KG1 (cell line): ENCODE measurements around the gene NAV1.

ENCODE experiments used
- DNase-seq: peaks from one replicate; lab custom pipeline; 2025; lab: John Stamatoyannopoulos, UW

Gene NAV1

DNA sequence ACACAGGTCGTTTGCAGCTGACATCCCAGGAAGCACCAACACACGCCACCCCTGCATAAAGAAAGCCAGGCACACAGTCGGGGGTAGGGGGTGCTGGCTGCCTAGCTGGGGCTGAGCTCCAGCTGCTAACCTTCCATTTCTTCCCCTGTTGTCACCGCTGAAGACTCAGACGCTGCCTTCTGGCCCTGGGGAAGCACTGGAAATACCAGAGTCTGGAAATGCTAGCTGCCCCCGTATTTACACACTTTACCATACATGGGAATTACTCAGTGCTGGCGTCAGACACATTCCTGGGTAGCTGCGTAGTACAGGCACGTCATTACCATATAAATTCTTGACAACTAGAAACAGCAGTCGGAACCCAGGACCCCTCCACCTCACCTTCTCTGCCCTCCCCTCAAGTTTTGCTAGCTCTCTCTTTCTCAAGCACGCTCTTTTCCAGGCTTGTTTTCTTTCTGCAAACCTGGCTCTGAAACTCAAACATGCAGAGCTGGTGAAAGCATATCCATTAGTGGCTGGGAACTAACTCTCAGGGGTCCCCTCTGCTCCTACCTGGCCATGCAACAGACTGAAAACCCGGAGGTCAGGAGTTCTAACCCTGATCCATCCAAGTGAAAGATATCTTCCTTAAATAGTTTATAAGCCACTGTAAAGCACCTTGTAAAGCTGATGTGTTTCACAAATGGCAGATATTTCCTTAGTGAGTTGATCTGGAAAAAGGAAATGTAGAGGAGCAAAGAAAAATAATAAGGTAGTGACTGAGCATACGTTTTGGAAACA lies 35.3 kb upstream of the NAV1 start:
- DNase-seq, result no peak

DNA sequence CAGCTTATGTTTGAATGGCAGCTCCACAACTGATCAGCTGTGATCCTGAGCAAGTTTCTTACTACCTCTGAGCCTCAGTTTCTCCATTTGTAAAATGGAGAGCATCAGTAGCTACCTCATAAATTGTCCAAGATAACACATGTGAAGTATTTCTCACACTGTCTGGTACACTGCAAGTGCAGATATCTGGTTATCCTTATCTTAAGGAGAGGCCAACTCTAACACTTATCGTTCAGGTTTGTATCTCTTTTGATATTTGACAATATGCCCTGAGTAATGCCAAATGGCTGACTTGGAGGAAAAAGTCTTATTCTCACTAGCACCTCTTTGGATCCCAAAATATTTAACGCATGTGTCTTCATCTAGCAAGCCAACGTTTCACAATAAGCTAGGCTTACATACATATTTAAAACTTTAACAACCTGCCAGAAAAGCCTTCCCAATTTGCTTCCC lies 34.7 kb upstream of the NAV1 start:
- DNase-seq, result no peak

- DNase-seq, result no peak
Observed at GRCh38 chr1:201504799-201505502, 34.0 kb upstream of the NAV1 start.

GRCh38 chr1:201505503-201505890 lies 33.4 kb upstream of the NAV1 start:
- DNase-seq, result no peak

DNA sequence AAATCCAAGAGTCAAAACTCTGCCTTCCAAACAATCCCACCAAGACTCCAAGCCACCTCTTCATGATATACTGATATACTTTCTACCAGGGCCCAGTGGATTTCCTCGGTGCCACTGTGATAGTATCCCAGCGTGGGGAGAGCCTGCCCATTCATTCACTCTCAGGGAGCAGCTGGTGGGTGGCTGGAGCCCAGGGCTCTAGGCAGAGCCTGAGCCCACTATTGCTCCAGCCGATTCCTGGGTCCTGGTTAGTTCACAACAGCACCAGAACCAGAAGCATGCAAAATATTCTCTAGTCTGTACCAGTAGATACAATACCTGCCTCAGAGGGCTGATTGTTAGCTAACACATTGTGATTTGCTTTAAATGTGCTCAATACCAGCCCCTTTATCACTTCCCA lies 32.8 kb upstream of the NAV1 start:
- DNase-seq, result no peak

GRCh38 chr1:201506557-201507359 lies 32.2 kb upstream of the NAV1 start, which contains the start of gene CSRP1:
Gene CSRP1, minus strand, starts transcription at chr1:201507123. Its CDS starts 10,820 bp downstream, at chr1:201496303.
- DNase-seq, result peak; percentile 42

- no peak for DNase-seq
Observed at GRCh38 chr1:201507360-201507675, 31.6 kb upstream of the NAV1 start.

GRCh38 chr1:201508809-201509208 lies 30.1 kb upstream of the NAV1 start:
- DNase-seq, result no peak

GRCh38 chr1:201509601-201510374 lies 29.1 kb upstream of the NAV1 start:
- no peak for DNase-seq

DNA sequence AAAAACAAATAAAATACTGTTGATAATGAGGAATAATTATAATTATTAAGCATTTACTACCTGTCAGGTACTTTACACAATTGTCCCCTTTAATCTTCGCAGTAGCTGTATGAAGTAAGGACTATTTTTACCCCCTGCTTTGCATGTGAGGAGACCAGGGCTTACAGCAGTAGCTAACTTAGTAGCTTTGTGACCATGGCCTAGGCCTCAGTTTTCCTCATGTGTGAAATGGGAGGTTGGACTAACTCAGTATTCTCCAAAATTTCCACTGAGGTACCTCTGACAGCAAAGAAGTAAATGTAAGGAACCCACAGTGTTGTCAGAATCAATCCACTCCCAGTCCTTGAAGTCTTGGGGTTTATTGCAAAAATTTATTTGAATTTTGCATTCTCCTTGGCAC lies 28.2 kb upstream of the NAV1 start:
- DNase-seq, result no peak

DNA sequence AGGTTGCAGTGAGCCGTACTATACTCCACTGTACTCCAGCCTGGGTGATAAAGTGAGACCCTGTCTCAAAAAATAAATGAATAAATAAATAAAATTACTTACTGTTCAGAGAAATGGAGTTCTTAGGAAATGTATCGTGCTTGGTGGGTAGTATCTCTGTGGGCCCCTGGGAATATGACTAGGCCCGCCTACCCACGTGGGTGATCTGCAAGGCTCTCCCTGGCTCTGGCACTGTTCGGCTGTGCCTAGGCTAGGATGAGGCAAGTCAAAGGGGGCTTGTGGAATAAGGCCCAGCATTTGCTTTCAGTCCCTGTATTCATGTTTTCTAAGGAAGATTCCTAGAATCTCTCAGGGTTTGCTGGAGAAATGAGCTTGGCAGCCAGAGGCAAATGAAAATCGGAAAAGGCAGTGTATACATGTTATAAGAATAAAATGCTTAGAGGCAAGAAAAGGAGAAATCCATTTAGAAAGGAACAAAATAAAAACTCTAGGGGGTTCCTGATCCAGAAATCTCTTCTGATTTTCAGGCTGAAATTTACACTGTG lies 27.5 kb upstream of the NAV1 start:
- no peak for DNase-seq

DNA sequence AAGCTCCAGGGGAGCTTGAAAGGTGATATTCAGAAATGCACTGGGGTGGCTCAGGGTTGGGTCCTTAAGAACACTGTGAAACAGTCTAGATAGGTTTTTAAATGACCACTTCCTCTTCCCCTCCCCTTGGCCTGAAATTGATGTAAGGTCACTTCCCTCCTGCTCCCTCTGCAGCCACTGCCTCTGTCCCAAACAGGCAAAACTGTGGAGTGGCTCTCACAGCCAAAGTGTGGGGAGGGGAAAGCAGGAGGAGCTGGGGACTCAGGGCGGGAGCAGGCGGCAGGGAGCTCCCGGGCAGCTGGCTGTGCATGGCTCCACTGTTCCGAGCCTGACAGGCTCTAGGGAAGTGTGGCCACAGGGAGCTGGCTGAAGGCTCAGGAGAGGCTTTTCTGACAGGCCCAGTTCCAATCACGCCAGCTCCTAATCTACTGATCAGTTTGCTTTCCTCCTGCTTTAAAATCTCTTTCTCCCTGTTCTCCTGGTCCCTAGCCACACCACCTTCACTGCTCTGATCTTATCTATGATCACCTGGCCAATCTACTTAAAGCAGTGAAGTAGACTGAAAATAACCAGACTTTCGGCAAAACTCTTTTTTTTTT lies 26.9 kb upstream of the NAV1 start:
- no peak for DNase-seq

- no peak for DNase-seq
Observed at GRCh38 chr1:201513498-201514243, 25.3 kb upstream of the NAV1 start.

DNA sequence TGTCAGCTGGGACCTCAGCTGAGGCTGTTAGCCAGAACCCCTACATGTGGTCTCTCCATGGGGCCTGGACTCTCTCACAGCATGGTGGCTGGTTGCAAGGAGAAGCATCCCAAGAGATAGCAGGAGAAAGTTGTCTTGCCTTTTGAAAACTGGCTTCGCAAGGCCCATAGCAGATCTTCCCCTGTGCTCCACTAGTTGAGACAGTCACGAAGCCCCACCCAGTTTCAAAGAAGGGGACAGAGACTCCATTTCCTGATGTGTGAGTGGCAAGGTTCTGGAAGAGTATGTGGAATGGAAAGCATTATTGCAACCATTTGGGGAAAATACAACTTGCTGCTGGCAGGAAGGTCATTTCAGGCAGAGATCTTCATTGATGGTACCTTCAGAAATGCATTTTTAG lies 24.5 kb upstream of the NAV1 start:
- no peak for DNase-seq

GRCh38 chr1:201515062-201515750 lies 23.7 kb upstream of the NAV1 start:
- DNase-seq, result no peak

DNA sequence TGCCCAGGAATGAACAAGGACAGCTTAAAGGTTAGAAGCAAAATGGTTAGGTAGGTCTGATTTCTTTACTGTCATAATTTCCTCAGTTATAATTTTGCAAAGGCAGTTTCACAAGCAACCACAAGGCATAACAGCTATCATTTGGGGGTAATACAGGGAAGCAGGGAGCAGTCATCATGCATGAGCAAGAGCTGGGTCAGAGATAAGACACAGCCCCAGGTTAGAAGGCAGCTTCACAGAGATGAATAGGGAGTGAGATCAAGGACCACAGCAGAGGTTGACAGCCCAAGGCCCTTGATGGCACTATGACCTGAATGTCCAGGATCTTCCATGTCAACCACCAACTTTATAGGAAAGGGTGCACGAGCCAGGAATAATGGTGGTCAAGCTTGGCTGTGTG lies 23.0 kb upstream of the NAV1 start:
- DNase-seq, result no peak

DNA sequence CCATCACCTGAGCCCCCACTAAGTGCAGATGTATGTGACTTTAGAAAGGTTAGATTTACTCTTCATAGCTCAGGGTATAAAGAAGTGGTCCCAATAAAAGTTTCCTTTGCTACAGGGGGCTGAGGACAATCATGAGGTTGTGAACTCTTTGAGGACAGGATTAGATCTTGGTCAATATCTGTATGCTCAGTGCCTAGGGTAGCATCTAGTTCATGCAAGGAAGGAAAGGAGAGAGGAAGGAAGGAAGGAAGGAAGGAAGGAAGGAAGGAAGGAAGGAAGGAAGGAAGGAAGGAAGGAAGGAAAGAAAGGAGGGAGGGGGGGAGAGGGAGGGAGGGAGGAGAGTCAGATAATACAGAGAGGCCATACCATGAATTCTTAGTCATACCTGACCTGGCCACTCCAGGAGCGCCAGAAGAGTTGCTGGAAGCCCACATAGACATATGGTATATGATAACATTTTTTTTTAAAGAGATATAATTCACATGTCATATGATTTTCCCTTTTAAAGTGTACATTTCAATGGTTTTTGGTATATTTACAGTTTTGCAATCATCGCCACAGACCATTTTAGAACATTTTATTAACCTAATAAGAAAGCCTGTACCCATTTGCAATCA lies 22.3 kb upstream of the NAV1 start:
- DNase-seq, result no peak

DNA sequence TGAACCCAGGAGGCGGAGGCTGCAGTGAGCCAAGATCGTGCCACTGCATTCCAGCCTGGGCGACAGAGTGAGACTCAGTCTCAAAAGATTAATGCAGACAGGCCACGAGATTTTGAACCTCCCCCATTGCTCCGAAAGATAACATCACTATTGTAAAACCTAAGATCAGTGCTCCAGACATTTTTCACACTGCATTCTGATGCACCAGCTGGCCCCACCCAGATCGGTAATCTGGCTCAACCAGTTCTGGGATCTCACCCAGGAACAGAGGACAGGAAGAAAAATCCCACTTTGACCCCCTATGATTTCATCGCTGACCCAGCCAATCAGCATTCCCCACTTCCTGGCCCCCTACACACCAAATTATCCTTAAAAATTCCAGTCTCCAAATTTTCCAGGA lies 21.3 kb upstream of the NAV1 start:
- no peak for DNase-seq

DNA sequence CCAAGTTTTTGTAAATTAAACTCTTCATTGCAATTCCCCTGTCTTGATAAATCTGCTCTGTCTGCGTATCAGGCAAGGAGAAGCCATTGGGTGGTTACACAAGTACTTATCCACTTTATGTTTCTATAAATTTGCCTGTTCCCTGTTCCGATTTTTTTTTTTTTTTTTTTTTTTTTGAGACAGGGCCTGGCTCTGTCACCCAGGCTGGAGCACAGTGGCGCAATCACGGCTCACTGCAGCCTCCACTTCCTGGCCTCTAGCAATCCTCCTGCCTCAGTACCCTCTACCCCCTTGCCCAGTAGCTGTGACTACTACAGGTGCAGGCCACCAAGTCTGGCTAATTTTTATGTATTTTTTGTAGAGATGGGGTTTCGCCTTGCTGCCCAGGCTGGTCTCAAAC lies 20.9 kb upstream of the NAV1 start:
- no peak for DNase-seq
